ENCODE measurements around the gene CTPS1. TPM values are rescaled to one million over a fixed set of nuclear protein-coding genes. Genes with fewer than 3 reads are reported as not detected.

CTPS1 gene
- total RNA-seq, 2 donors from 2014 or later: 14.1 to 25.5 TPM

DNA sequence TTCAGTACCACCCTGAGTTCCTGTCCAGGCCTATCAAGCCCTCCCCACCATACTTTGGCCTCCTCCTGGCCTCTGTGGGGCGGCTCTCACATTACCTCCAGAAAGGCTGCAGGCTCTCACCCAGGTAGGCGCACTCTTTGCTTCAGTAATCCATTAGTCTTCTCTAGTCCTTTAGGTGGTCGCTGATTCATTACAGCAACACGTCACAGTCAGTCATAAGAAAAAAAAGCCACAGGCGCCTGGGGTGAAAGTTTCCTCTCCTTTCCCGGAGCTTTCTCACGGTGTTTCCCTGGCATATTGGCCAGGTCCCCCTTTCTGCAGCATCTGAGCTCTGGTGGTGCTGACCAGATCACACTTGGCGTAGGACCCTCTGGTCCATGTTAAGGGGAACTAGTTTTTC, 30.0 kb downstream of the CTPS1 start:
- Histone ChIP-seq H3K36me3 (peaks cover 4% of the 10 kb centered on the region), H3K9ac (ENCODE audit: low read depth in 2 of 2, low read length in 2 of 2) (no peak overlapping the region), H3K4me3 (no peak overlapping the region), H3K27me3 (no peaks in the 10 kb centered on the region), H3K27ac (no peak overlapping the region), H3K9me3 (no peaks in the 10 kb centered on the region), H3K4me1 (no peaks in the 10 kb centered on the region)
- no peak for TF ChIP-seq CTCF (IDR thresholded peaks at IDR 0.05)
- intact Hi-C loops (cut with DNase I): no loop called here
- DNase-seq: no peak

GRCh38 chr1:41010345-41010744, 30.8 kb downstream of the CTPS1 start:
- Histone ChIP-seq H3K4me1 (no peaks in the 10 kb centered on the region), H3K36me3 (peaks cover 4% of the 10 kb centered on the region), H3K27ac (no peak overlapping the region), H3K9ac (ENCODE audit: low read depth in 2 of 2, low read length in 2 of 2) (no peak overlapping the region), H3K27me3 (no peaks in the 10 kb centered on the region), H3K9me3 (no peaks in the 10 kb centered on the region), H3K4me3 (no peak overlapping the region)
- no peak for DNase-seq
- intact Hi-C loops (cut with DNase I): no loop called here
- no peak for TF ChIP-seq CTCF (IDR thresholded peaks at IDR 0.05)

DNA sequence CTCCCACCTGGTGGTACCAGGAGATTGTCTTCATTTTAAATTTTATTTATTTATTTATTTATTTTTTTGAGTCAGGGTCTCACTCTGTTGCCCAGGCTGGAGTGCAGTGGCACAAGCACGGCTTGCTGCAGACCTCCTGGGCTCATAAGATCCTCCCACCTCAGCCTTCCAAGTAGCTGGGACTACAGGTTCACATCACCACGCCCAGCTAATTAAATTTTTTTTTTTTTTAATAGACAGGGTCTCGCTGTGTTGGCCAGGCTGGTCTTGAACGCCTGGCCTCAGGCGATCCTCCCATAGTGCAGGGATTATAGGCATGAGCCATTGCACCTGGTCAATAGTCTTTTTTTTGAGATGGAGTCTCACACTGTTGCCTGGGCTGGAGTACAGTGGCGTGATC, 33.5 kb downstream of the CTPS1 start:
- Histone ChIP-seq H3K9ac (ENCODE audit: low read depth in 2 of 2, low read length in 2 of 2) (no peak overlapping the region), H3K36me3 (peaks cover 4% of the 10 kb centered on the region), H3K27me3 (no peaks in the 10 kb centered on the region), H3K27ac (no peak overlapping the region), H3K9me3 (no peaks in the 10 kb centered on the region), H3K4me3 (no peak overlapping the region), H3K4me1 (no peaks in the 10 kb centered on the region)
- intact Hi-C loops (cut with DNase I): no loop called here
- DNase-seq: no peak
- TF ChIP-seq CTCF (IDR thresholded peaks at IDR 0.05): no peak

- Histone ChIP-seq H3K9me3 (no peaks in the 10 kb centered on the region), H3K4me1 (no peaks in the 10 kb centered on the region), H3K27me3 (no peaks in the 10 kb centered on the region), H3K4me3 (no peak overlapping the region), H3K36me3 (peaks cover 4% of the 10 kb centered on the region), H3K27ac (no peak overlapping the region), H3K9ac (ENCODE audit: low read depth in 2 of 2, low read length in 2 of 2) (no peak overlapping the region)
- intact Hi-C loops (cut with DNase I): no loop called here
- DNase-seq: no peak
- no peak for TF ChIP-seq CTCF (IDR thresholded peaks at IDR 0.05)
Observed at GRCh38 chr1:41013796-41014195, 34.3 kb downstream of the CTPS1 start.

GRCh38 chr1:41014871-41015270, 35.4 kb downstream of the CTPS1 start:
- TF ChIP-seq CTCF (IDR thresholded peaks at IDR 0.05): no peak
- Histone ChIP-seq H3K27ac (no peak overlapping the region), H3K27me3 (no peaks in the 10 kb centered on the region), H3K36me3 (peaks cover 4% of the 10 kb centered on the region), H3K9me3 (no peaks in the 10 kb centered on the region), H3K9ac (ENCODE audit: low read depth in 2 of 2, low read length in 2 of 2) (no peak overlapping the region), H3K4me1 (no peaks in the 10 kb centered on the region), H3K4me3 (no peak overlapping the region)
- DNase-seq: no peak
- intact Hi-C loops (cut with DNase I): no loop called here

Measured in colonic mucosa (tissue), 4 donors.